Stimulated activated CD8-positive, alpha-beta memory T cell treated with anti-CD3 and anti-CD28 coated beads, Interleukin-15, amount 100 ng/mL, for 48 hours (primary cell): ENCODE data around the gene IFIT3.
"Not testable (repeated sequence)": the region's sequence is repeated elsewhere in the genome, so short reads cannot be mapped to it uniquely, and the experiment has no call there.

Experiments used
- DNase-seq, 2 donors: peaks; one replicate each; pipeline ENCODE4 v3.0.0-alpha.2; 2020; ENCODE audit warnings: low read depth in 2 of 2

Gene IFIT3

DNA sequence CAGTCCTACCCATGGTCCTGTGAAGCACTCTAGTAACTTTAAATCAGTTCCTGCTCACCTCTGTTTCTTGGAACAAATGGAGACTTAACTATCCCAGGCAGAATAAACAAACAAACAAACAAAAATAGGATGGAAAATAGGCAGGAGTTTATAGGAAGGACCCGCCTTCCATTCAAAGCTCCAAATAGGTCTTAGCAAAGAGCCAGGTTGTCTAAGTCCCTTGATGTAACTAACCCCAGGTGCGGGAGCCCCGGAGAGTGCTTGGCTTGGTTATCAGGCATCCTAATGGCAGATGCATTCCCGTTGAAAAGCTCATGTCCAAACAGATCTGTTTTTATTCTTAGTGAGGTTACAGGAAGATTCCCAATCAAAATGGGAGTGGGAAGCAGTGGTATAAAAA, 23.8 kb upstream of the IFIT3 start:
- no peak for DNase-seq

DNA sequence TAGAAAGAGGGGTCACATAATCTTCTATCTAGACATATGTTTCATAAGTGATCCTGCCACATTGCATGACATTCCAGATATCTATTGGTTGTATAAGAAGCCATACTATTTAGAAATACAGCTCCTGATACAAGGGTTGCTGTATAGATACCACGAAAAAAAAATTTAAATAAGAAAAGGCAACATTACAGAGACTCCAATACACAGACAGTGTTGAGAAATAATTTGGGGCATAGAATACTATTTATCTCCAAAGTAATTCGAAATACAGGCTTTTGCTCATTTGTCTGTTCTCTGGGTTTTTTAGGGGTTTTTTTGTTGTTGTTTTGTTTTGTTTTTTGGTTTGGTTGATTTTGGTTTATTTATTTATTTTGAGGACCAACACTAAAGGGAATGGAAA, 23.4 kb upstream of the IFIT3 start:
- no peak for DNase-seq

DNA sequence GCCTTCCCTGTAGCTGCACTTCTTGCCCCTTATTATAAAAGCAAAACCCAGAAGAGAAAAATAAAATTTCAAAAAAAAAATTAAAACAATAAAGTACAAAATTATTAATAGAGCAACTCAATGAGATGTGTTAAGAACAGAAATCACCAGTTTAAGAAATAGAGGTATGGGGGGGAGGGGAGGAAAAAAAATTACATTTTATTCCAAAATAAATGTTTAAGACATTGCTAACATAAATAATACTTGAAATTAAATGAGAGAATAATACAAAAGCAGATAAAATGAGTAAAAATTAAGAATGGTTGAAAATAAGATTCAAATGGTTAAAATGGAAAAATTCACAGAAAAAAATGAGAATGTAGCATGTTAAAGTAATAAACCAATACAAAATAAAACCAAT, 22.9 kb upstream of the IFIT3 start:
- no peak for DNase-seq

DNA sequence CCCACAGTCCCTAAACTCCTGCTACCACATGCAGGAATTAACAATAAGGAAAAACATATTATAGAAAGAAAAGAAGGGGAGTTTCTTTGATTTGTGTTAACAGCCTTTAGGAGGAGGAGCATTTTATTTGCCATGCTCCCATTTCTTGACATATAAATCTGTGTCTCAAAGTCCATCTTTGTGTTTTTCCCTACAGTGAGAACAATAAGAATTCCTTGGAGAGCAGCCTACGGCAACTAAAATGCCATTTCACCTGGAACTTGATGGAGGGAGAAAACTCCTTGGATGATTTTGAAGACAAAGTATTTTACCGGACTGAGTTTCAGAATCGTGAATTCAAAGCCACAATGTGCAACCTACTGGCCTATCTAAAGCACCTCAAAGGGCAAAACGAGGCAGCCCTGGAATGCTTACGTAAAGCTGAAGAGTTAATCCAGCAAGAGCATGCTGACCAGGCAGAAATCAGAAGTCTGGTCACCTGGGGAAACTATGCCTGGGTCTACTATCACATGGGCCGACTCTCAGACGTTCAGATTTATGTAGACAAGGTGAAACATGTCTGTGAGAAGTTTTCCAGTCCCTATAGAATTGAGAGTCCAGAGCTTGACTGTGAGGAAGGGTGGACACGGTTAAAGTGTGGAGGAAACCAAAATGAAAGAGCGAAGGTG, 21.9 kb upstream of the IFIT3 start:
- DNase-seq, result no peak

GRCh38 chr10:89306434-89307268, 21.1 kb upstream of the IFIT3 start:
- no peak for DNase-seq

GRCh38 chr10:89307269-89307577, 20.6 kb upstream of the IFIT3 start:
- no peak for DNase-seq

GRCh38 chr10:89308266-89308665, 19.5 kb upstream of the IFIT3 start:
- DNase-seq, result no peak

GRCh38 chr10:89308736-89309135, 19.1 kb upstream of the IFIT3 start:
- no peak for DNase-seq

- no peak for DNase-seq
Measured at GRCh38 chr10:89309156-89310055, 18.4 kb upstream of the IFIT3 start.

GRCh38 chr10:89310056-89310893, 17.5 kb upstream of the IFIT3 start:
- DNase-seq, result no peak

- DNase-seq, result no peak
Measured at GRCh38 chr10:89312973-89313372, 14.8 kb upstream of the IFIT3 start.

DNA sequence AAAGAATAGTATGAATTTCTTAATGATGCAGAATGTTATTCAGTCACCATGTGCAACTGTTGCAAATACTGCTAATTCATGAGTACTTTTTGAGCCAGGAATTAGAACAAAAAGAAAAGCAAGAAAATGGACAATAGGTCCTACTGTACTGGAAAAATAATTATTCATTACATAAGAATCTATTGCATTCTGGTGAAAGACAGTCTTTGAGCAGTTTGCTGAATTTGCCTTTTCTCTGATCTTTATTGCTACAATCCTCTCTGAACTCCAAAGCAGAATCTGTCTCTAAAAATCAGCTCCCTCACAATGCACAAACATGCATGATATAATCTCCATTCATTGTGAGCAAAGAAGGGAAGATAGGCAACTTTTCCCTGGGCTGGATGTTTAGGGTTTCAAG, 13.1 kb upstream of the IFIT3 start:
- no peak for DNase-seq

DNA sequence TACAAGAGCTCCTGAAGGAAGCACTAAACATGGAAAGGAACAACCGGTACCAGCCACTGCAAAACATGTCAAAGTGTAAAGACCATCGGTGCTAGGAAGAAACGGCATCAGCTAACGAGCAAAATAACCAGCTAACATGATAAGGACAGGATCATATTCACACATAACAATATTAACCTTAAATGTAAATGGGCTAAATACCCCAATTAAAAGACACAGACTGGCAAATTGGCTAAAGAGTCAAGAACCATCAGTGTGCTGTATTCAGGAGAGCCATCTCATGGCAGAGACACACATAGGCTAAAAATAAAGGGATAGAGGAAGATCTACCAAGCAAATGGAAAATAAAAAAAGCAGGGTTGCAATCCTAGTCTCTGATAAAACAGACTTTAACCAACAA, 9.8 kb upstream of the IFIT3 start:
- not testable (repeated sequence) for DNase-seq

DNA sequence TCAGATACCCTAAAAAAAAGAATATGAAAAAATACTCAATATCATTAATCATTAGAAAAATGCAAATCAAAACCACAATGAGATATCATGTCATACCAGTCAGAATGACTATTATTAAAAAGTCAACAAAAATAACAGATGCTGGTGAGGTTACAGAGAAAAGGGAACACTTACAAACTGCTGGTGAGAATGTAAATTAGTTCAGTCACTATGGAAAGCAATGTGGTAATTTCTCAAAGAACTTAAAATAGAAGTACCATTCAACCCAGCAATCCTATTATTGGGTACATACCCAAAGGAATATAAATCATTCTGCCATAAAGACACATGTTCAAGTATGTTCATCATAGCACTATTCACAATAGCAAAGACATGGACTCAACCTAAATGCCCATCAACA, 2.7 kb upstream of the IFIT3 start:
- DNase-seq, result not testable (repeated sequence)

DNA sequence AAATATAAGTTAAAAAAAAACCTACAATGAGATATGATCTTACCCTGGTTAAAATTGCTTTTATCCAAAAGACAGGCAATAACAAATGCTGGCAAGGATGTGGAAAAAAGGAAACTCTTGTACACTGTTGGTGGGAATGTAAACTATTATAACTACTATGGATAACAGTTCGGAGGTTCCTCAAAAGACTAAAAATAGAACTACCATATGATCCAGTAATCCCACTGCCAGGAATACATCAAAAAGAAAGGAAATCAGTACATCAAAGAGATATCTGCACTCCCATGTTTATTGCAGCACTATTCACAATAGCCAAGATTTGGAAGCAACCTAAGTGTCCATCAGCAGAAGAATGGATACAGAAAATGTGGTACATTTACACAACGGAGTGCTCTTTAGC, 1.9 kb upstream of the IFIT3 start:
- not testable (repeated sequence) for DNase-seq

- no peak for DNase-seq
Measured at GRCh38 chr10:89329151-89329550, 1.4 kb downstream of the IFIT3 start.

DNA sequence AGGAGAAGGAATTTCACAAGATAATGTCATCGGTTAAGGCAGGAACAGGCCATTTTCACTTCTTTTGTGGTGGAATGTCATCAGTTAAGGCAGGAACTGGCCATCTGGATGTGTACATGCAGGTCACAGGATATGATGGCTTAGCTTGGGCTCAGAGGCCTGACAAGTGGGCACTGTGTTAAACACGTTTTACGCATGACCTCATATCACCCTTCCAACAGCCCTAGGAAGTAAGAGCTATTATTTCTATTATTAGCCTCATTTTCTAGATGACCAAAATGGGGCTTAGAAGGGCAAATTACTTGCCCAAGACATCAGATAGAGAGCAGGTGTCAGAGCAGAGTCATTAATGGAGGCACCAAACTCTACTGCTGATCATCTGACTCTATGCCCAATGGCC, 2.2 kb downstream of the IFIT3 start:
- DNase-seq, result not testable (repeated sequence)

GRCh38 chr10:89330537-89331212, 2.9 kb downstream of the IFIT3 start:
- no peak for DNase-seq

GRCh38 chr10:89331487-89332122, 3.8 kb downstream of the IFIT3 start:
- not testable (repeated sequence) for DNase-seq

DNA sequence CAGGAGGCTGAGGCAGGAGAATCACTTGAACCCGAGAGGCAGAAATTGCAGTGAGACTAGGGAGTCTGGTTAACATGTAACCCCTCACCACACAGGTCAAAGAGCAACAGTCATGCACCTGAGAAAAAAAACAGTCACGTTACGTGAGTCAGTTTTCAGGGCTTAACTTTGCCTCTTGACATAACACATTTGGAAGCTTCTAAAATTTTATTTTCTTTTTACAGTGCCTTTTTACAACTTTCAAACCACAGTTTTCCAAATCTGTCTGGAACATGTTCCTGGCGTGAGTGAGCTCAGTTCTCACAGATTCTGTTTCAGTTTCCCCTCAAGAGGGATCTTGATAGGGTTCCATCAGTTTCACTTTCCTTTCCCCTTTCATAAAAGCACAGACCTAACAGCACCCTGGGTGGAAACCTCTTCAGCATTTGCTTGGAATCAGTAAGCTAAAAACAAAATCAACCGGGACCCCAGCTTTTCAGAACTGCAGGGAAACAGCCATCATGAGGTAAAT, 4.4 kb downstream of the IFIT3 start:
- DNase-seq, result no peak
